ENCODE measurements around the gene OSGEP. TPM values are rescaled to one million over a fixed set of nuclear protein-coding genes. Genes with fewer than 3 reads are reported as not detected.

OSGEP gene
- total RNA-seq, 2 donors from 2014 or later: 50.7 to 68.1 TPM

Other genes with a start within 250 kb of the OSGEP start
- gene OR11H6, start 231.1 kb downstream of the OSGEP start, total RNA-seq: not detected
- not detected for gene OR11H7, start 225.8 kb downstream of the OSGEP start, total RNA-seq
- gene OR11H4, start 215.5 kb downstream of the OSGEP start, total RNA-seq: not detected
- 10 to 100 TPM; 15.5 to 16.7 TPM for gene TTC5, start 148.9 kb downstream of the OSGEP start, total RNA-seq
- 10 to 100 TPM; 73.4 to 89.9 TPM for gene CCNB1IP1, start 121.5 kb downstream of the OSGEP start, total RNA-seq
- 10 to 100 TPM; 31.1 to 39.5 TPM for gene PARP2, start 111.2 kb downstream of the OSGEP start, total RNA-seq
- gene TEP1, start 41.3 kb downstream of the OSGEP start, total RNA-seq: 10 to 100 TPM; 40.2 to 41.4 TPM
- under 1 TPM; 0.28 to 0.29 TPM for gene KLHL33, start 18.6 kb downstream of the OSGEP start, total RNA-seq
- gene APEX1, start 414 bp upstream of the OSGEP start, total RNA-seq: 100 to 1,000 TPM; 198 to 209 TPM
- gene PIP4P1, start 6.6 kb upstream of the OSGEP start, total RNA-seq: 10 to 100 TPM; 38.2 to 45.8 TPM
- 100 to 1,000 TPM; 111 to 115 TPM for gene PNP, start 14.6 kb upstream of the OSGEP start, total RNA-seq
- under 1 TPM; 0.77 to 0.90 TPM for gene RNASE10, start 50.7 kb upstream of the OSGEP start, total RNA-seq
- gene RNASE9, start 106.2 kb upstream of the OSGEP start, total RNA-seq: not detected
- gene RNASE11, start 133.2 kb upstream of the OSGEP start, total RNA-seq: not detected
- not detected for gene RNASE12, start 136.6 kb upstream of the OSGEP start, total RNA-seq
- gene OR6S1, start 186.9 kb upstream of the OSGEP start, total RNA-seq: not detected
- under 1 TPM; 0.63 to 0.79 TPM for gene RNASE4, start 229.7 kb upstream of the OSGEP start, total RNA-seq
- gene ANG, start 234.0 kb upstream of the OSGEP start, total RNA-seq: 1 to 10 TPM in 1 of 2 donors, under 1 TPM in 1; 0.67 to 2.5 TPM